Body of pancreas (tissue), 4 donors: Measurements from ENCODE around the gene WRAP73. TPM values are rescaled to one million over a fixed set of nuclear protein-coding genes. Genes with fewer than 3 reads are reported as not detected.

ENCODE experiments used
- ATAC-seq: fragments of 150-250 bp; one replicate; pipeline ENCODE4 v1.9.1; 2016
- DNase-seq, 4 donors: peaks; one replicate each; pipeline ENCODE4 v3.0.0-alpha.2; 2019
- H3K27ac ChIP-seq, 4 donors: fragments of 200-600 bp; sonication (generic); 1 replicate in 3 of 4; 2 replicates in 1 of 4; pipeline versions ENCODE4 v1.5.1 to v1.6.1; 2016 to 2019; ENCODE audit warnings: mild to moderate bottlenecking in 1 of 4, mixed read lengths in 1 of 4, moderate library complexity in 1 of 4
- H3K27me3 ChIP-seq, 2 donors: fragments of 200-600 bp; sonication (generic); one replicate each; pipeline ENCODE4 v1.6.0; 2016; ENCODE audit warnings: mild to moderate bottlenecking in 1 of 2
- H3K36me3 ChIP-seq, 2 donors: fragments of 200-600 bp; sonication (generic); replicated peaks in 1 of 2; 2 replicates each; pipeline ENCODE4 v1.5.1; 2016; ENCODE audit warnings: low read depth in 2 of 2; ENCODE audit not compliant: insufficient read depth in 1 of 2
- H3K4me1 ChIP-seq: fragments of 200-600 bp; sonication (generic); one replicate; pipeline ENCODE4 v1.6.0; 2016
- H3K4me3 ChIP-seq, 2 donors: fragments of 200-600 bp; sonication (generic); 1 replicate in 1 of 2; 2 replicates in 1 of 2; pipeline ENCODE4 v1.5.1; 2016 to 2019
- H3K9me3 ChIP-seq, 3 donors: fragments of 200-600 bp; sonication (generic); 1 replicate in 2 of 3; 2 replicates in 1 of 3; pipeline ENCODE4 v1.5.1; 2016
- POLR2A ChIP-seq, 3 donors: fragments of 450-650 bp; IDR thresholded peaks; one replicate each; pipeline ENCODE4 v1.6.1; 2016; ENCODE audit warnings: antibody characterized with exemption in 3 of 3, mild to moderate bottlenecking in 2 of 3
- WGBS, 2 donors: methylation state at CpG; one replicate each; pipeline ENCODE4 v1.1.5; 2017; 5-methylcytosine and 5-hydroxymethylcytosine counted together
- intact Hi-C: fragments of 100-400 bp; cut with DNase I; formaldehyde crosslinking; loops from one replicate; pipeline ENCODE4 v1.15.1; 2023
- total RNA-seq, 2 donors: library from RNA; depleted of rRNA; stranded (reverse); fragments of >200 nt; gene quantifications; one replicate each; pipeline ENCODE4 v1.1.0, GENCODE V29; 2016
- TF ChIP-seq, protein P1 (sequence below), 7 experiments: fragments of 450-650 bp in 4 of 7; fragments of 200-600 bp in 3 of 7; sonication (generic) in 3 of 7; IDR thresholded peaks; one replicate each; pipeline ENCODE4 v1.5.1; 2016 to 2019; ENCODE audit warnings: antibody characterized with exemption in 7 of 7

WRAP73 gene
- total RNA-seq, 2 donors from 2014 or later = 7.8 to 35.6 TPM

DNA sequence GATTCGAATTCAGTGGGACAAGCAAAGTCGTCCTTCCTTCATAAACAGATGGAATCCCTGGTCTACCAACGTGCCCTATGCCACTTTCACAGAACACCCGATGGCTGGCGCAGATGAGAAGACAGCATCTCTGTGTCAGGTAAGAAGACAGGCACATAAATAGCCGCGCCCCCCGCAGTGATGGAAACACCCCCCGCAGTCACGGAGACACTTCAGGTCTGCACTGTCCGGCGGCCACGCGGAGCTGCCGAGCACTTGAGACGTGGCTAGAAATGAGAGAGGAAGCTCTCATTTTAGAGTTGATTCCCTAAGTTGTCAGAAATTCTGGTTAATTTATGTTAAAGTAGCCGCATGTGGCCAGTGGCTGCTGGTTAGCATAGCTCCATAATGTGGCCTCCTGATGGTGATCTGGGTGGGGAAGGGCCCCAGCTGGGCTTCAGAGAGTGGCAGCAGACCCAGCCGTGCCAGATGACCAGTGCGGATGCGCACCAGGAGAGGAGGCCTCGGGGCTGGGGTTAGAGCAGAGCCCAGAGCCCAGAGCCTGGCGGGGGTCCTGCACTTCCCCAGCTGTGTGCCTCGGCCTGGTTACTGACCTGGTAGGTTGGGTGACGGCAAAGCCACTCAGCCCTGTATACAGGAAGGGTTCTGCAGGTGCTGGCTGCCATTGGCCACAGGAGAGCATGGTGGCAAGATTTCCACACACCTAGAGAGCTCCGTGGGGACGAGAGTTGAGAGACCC is 22.2 kb downstream of the WRAP73 start:
- DNase-seq (no peak), ATAC-seq (no peak)
- Histone ChIP-seq H3K9me3 (no peaks in the 10 kb centered on the region), H3K36me3 (peaks cover 0 to 12% of the 10 kb centered on the region in 2 donors), H3K4me1 (peaks cover 23% of the 10 kb centered on the region), H3K27ac (no peak overlapping the region), H3K4me3 (no peak overlapping the region), H3K27me3 (no peaks in the 10 kb centered on the region)
- intact Hi-C loops = no loop called here
- no peak for TF ChIP-seq POLR2A (IDR thresholded peaks at IDR 0.05)
- TF ChIP-seq, protein P1, sequence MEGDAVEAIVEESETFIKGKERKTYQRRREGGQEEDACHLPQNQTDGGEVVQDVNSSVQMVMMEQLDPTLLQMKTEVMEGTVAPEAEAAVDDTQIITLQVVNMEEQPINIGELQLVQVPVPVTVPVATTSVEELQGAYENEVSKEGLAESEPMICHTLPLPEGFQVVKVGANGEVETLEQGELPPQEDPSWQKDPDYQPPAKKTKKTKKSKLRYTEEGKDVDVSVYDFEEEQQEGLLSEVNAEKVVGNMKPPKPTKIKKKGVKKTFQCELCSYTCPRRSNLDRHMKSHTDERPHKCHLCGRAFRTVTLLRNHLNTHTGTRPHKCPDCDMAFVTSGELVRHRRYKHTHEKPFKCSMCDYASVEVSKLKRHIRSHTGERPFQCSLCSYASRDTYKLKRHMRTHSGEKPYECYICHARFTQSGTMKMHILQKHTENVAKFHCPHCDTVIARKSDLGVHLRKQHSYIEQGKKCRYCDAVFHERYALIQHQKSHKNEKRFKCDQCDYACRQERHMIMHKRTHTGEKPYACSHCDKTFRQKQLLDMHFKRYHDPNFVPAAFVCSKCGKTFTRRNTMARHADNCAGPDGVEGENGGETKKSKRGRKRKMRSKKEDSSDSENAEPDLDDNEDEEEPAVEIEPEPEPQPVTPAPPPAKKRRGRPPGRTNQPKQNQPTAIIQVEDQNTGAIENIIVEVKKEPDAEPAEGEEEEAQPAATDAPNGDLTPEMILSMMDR (IDR thresholded peaks at IDR 0.05) = no peak
- 88 to 93% methylated on average over 22 to 26 of the region's 26 CpGs for WGBS, 2 donors

GRCh38 chr1:3626025-3626424 is 23.9 kb downstream of the WRAP73 start:
- no peaks in the 10 kb centered on the region for H3K9me3 ChIP-seq
- no peaks in the 10 kb centered on the region for H3K27me3 ChIP-seq
- peaks cover 28% of the 10 kb centered on the region for H3K4me1 ChIP-seq
- H3K4me3 ChIP-seq = no peak overlapping the region
- H3K36me3 ChIP-seq = peaks cover 0 to 11% of the 10 kb centered on the region in 2 donors
- no peak for TF ChIP-seq POLR2A (IDR thresholded peaks at IDR 0.05)
- TF ChIP-seq, protein P1 (IDR thresholded peaks at IDR 0.05) = no peak
- intact Hi-C loops = no loop called here
- peak overlapping the region in 2 of 4 donors; percentile 69 to 77 for H3K27ac ChIP-seq
- WGBS, 2 donors = 71 to 75% methylated on average over 4 of the region's 4 CpGs
- no peak for ATAC-seq
- no peak for DNase-seq

DNA sequence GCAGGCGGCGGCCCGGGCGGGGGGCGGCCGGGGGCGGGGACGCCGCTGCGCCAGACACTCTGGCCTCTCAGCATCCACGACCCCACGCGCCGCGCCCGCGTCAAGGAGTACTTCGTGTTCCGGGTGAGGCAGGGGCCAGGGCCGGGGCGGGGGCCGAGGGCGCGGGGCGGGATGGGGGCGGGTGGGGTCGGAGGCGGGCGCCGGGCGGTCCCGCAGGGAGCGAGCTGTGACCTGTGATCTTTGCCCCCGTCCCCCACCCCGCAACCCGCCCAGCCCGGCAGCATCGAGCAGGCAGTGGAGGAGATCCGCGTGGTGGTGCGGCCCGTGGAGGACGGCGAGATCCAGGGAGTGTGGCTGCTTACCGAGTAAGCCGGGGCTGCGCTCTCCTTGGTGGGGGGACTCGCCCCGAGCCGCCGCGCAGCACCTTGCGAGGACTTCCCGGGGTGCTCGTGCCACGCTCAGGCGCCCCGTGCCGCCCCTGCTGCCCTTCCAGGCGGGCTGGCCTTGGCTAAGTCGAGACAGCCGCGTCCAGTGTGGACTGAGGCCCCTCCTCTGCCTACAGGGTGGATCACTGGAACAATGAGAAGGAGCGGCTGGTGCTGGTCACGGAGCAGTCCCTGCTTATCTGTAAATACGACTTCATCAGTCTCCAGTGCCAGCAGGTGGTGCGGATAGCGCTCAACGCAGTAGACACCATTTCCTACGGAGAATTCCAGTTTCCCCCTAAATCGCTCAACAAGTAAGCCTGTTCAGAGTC is 24.6 kb downstream of the WRAP73 start:
- H3K36me3 ChIP-seq = peaks cover 0 to 11% of the 10 kb centered on the region in 2 donors
- H3K27ac ChIP-seq = peak overlapping the region; percentile 48 to 77 (median 69)
- ATAC-seq (peak; percentile 17), DNase-seq (peak; percentile 41 to 62 (median 58))
- H3K4me1 ChIP-seq = peaks cover 31% of the 10 kb centered on the region
- H3K9me3 ChIP-seq = no peaks in the 10 kb centered on the region
- WGBS, 2 donors = 1 to 13% methylated on average over 3 to 47 of the region's 71 CpGs
- H3K4me3 ChIP-seq = peak overlapping the region; percentile 64 to 77
- intact Hi-C loops = no loop called here
- no peaks in the 10 kb centered on the region for H3K27me3 ChIP-seq
- TF ChIP-seq POLR2A (IDR thresholded peaks at IDR 0.05) = peak in 2 of 3 donors; percentile 34 to 43
- TF ChIP-seq, protein P1 (IDR thresholded peaks at IDR 0.05) = no peak

GRCh38 chr1:3624200-3625136 is 25.4 kb downstream of the WRAP73 start, which contains the start of gene TPRG1L:
TPRG1L (plus strand) TSS chr1:3625015; CDS start chr1:3625073, 58 bp downstream.
- intact Hi-C loops = no loop called here
- Histone ChIP-seq H3K36me3 (peaks cover 0 to 11% of the 10 kb centered on the region in 2 donors), H3K9me3 (no peaks in the 10 kb centered on the region), H3K4me3 (peak within 1 kb of the TSS; percentile 67 to 98), H3K27ac (peak within 1 kb of the TSS; percentile 48 to 77 (median 69)), H3K27me3 (no peaks in the 10 kb centered on the region), H3K4me1 (peaks cover 31% of the 10 kb centered on the region)
- WGBS, 2 donors = 0 to 1% methylated on average over 12 to 105 of the region's 108 CpGs
- peak; percentile 98 to 99 (median 99) for DNase-seq
- TF ChIP-seq, protein P1 (IDR thresholded peaks at IDR 0.05) = no peak
- peak in 2 of 3 donors; percentile 38 to 56 for TF ChIP-seq POLR2A (IDR thresholded peaks at IDR 0.05)
- peak; percentile 97 for ATAC-seq
